WERI-Rb-1 (cell line): ENCODE data around the gene ZNF880.

ENCODE experiments used
- DNase-seq: peaks from one replicate; pipeline ENCODE4 v3.0.0-alpha.2; 2020
- H3K27ac ChIP-seq: fragments of 250-450 bp; sonication (Bioruptor Pico); 2 replicates; pipeline ENCODE4 v1.5.1; 2020; ENCODE audit warnings: mild to moderate bottlenecking, moderate library complexity
- H3K27me3 ChIP-seq: fragments of 250-450 bp; sonication (Bioruptor Pico); 2 replicates; pipeline ENCODE4 v1.5.1; 2021; ENCODE audit warnings: mild to moderate bottlenecking, low read depth, moderate library complexity; ENCODE audit not compliant: insufficient read depth, severe bottlenecking
- H3K36me3 ChIP-seq: fragments of 250-450 bp; sonication (Bioruptor Pico); 2 replicates; pipeline ENCODE4 v1.5.1; 2020; ENCODE audit warnings: mild to moderate bottlenecking, moderate library complexity
- H3K4me3 ChIP-seq: 2 replicates; pipeline ENCODE4 v1.5.1; 2011; ENCODE audit warnings: low read depth, mild to moderate bottlenecking, control low read depth, low read length
- H3K9me3 ChIP-seq: fragments of 250-450 bp; sonication (Bioruptor Pico); 2 replicates; pipeline ENCODE4 v1.5.1; 2021; ENCODE audit warnings: mild to moderate bottlenecking, moderate library complexity; ENCODE audit not compliant: severe bottlenecking
- TF ChIP-seq, protein P1 (sequence below): IDR thresholded peaks from 2 replicates; pipeline ENCODE4 v1.5.1; 2011; ENCODE audit warnings: low read depth, mild to moderate bottlenecking, control low read depth, inconsistent platforms, low read length

The ZNF880 gene

GRCh38 chr19:52370341-52370710, 603 bp downstream of the ZNF880 start:
- peak overlapping the region; percentile 95 for H3K27ac ChIP-seq
- peak overlapping the region; percentile 87 for H3K4me3 ChIP-seq
- H3K36me3 ChIP-seq: peaks cover 43% of the 10 kb centered on the region

GRCh38 chr19:52391135-52391534, 21.4 kb downstream of the ZNF880 start:
- Histone ChIP-seq H3K9me3 (peaks cover 3% of the 10 kb centered on the region), H3K36me3 (peaks cover 42% of the 10 kb centered on the region), H3K27ac (no peak overlapping the region), H3K4me3 (no peak overlapping the region), H3K27me3 (no peaks in the 10 kb centered on the region)
- peak; percentile 27 for DNase-seq
- TF ChIP-seq, protein P1, sequence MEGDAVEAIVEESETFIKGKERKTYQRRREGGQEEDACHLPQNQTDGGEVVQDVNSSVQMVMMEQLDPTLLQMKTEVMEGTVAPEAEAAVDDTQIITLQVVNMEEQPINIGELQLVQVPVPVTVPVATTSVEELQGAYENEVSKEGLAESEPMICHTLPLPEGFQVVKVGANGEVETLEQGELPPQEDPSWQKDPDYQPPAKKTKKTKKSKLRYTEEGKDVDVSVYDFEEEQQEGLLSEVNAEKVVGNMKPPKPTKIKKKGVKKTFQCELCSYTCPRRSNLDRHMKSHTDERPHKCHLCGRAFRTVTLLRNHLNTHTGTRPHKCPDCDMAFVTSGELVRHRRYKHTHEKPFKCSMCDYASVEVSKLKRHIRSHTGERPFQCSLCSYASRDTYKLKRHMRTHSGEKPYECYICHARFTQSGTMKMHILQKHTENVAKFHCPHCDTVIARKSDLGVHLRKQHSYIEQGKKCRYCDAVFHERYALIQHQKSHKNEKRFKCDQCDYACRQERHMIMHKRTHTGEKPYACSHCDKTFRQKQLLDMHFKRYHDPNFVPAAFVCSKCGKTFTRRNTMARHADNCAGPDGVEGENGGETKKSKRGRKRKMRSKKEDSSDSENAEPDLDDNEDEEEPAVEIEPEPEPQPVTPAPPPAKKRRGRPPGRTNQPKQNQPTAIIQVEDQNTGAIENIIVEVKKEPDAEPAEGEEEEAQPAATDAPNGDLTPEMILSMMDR: 0 out of 2 replicates have a peak, but pooled peaks have one; percentile 11

More at GRCh38 chr19:52370341-52370710, 603 bp downstream of the ZNF880 start:
- H3K27me3 ChIP-seq: no peaks in the 10 kb centered on the region
- no peak for DNase-seq
- TF ChIP-seq, protein P1: no peak
- H3K9me3 ChIP-seq: peaks cover 16% of the 10 kb centered on the region

DNA sequence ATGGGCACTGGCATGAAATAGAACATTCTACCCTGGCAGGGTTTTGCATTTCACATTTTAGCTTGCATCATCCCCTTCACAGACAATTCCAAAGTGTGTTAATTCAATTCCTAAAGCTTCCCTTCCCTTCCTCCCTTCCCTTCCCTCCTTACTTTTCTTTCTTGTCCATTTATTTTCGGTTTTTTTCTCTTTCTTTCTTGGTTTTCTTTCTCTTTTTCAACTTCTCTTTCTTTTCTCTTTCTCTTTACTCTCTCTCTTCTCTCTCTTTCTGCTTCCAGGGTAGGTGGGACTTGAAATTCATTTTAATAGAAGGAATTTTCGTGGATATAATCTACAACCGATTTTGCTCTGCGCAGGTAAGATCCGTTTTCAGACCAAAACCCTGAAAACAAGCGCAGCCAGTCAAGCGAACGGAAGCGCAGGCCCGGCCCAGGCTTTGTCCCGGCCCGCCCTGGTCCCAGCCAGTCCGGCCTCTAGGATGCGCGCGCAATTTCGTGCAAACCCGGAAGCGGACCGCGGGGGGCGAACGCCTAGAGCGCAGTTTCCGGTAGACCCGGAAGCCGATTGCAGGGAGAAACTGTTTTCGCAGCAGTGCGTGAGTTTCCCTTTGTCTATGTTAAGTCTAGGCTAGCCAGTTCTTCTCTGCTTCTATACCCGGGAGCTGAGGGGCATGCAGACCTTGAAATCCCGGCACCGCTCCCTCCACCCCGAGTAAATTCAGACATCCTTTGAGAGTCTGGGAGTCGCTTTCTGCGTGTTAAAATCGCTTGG, 27.8 kb downstream of the ZNF880 start, which contains the start of gene ZNF528:
TSS of gene ZNF528 (plus strand) at position 540 of the 771 bp plus-strand sequence. CDS start 4,165 bp downstream, outside the sequence.
- H3K4me3 ChIP-seq: peak within 1 kb of the TSS; percentile 97
- H3K36me3 ChIP-seq: peaks cover 52% of the 10 kb centered on the region
- H3K9me3 ChIP-seq: no peaks in the 10 kb centered on the region
- TF ChIP-seq, protein P1: no peak
- H3K27me3 ChIP-seq: no peaks in the 10 kb centered on the region
- peak within 1 kb of the TSS; percentile 97 for H3K27ac ChIP-seq
- DNase-seq: peak; percentile 98

DNA sequence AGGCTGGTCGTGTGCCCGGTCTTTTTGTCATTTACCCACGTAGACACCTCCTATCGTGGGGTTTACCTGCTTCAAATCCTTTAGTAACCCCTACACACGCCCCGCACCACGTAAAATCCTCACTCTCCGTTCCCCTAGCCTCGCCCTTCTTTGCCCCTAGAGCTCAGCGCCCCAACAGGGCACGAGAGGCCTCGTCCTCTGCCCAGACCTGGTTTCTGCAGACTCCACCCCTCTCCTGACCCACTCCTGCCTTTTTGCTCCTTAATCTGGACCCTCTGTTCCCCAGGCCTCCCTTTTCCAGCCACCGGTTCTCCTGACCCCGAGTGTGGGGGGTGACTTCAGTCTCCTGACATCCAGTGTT, 28.3 kb downstream of the ZNF880 start:
- peak; percentile 44 for DNase-seq
- H3K27ac ChIP-seq: peak overlapping the region; percentile 97

GRCh38 chr19:52410276-52410675, 40.6 kb downstream of the ZNF880 start:
- DNase-seq: no peak
- Histone ChIP-seq H3K36me3 (peaks cover 73% of the 10 kb centered on the region), H3K27me3 (no peaks in the 10 kb centered on the region), H3K27ac (no peak overlapping the region), H3K9me3 (peaks cover 2% of the 10 kb centered on the region), H3K4me3 (no peak overlapping the region)
- TF ChIP-seq, protein P1: no peak

More for the DNA sequence above, 28.3 kb downstream of the ZNF880 start:
- Histone ChIP-seq H3K4me3 (peak overlapping the region; percentile 97), H3K36me3 (peaks cover 58% of the 10 kb centered on the region), H3K9me3 (no peaks in the 10 kb centered on the region), H3K27me3 (no peaks in the 10 kb centered on the region)
- TF ChIP-seq, protein P1: no peak
